ENCODE results near the gene SPIB.

Gene SPIB

GRCh38 chr19:50392759-50393158 is 26.0 kb upstream of the SPIB start:
- DNase-seq = no peak

- DNase-seq = no peak
These were observed 25.1 kb upstream of the SPIB start for GRCh38 chr19:50393589-50393988.

- no peak for DNase-seq
These were observed 24.7 kb upstream of the SPIB start for GRCh38 chr19:50394017-50394416.

GRCh38 chr19:50398675-50399367 is 19.9 kb upstream of the SPIB start:
- no peak for DNase-seq

GRCh38 chr19:50399368-50399745 is 19.4 kb upstream of the SPIB start:
- DNase-seq = no peak

- no peak for DNase-seq
These were observed 16.9 kb upstream of the SPIB start for GRCh38 chr19:50401605-50402450.

GRCh38 chr19:50402544-50403301 is 16.0 kb upstream of the SPIB start:
- no peak for DNase-seq

GRCh38 chr19:50406156-50406820 is 12.4 kb upstream of the SPIB start:
- no peak for DNase-seq

- no peak for DNase-seq
These were observed 11.9 kb upstream of the SPIB start for GRCh38 chr19:50406829-50407228.

GRCh38 chr19:50409347-50409746 is 9.4 kb upstream of the SPIB start:
- DNase-seq = no peak

GRCh38 chr19:50410109-50410508 is 8.6 kb upstream of the SPIB start:
- DNase-seq = no peak

GRCh38 chr19:50412419-50412818 is 6.3 kb upstream of the SPIB start:
- no peak for DNase-seq

GRCh38 chr19:50413096-50413495 is 5.6 kb upstream of the SPIB start:
- no peak for DNase-seq

GRCh38 chr19:50413531-50413930 is 5.2 kb upstream of the SPIB start:
- DNase-seq = no peak

GRCh38 chr19:50414864-50415660 is 3.7 kb upstream of the SPIB start:
- DNase-seq = no peak

- DNase-seq = no peak
These were observed 3.1 kb upstream of the SPIB start for GRCh38 chr19:50415661-50416033.

GRCh38 chr19:50416034-50416977 is 2.4 kb upstream of the SPIB start:
- DNase-seq = no peak

- peak; percentile 45 for DNase-seq
These were observed 1.3 kb upstream of the SPIB start for GRCh38 chr19:50417111-50418081.

GRCh38 chr19:50419022-50419579 is 363 bp downstream of the SPIB start:
- DNase-seq = no peak

All from NCI-H1105 treated with DMSO at 0.1 percent for 48 hours (cell line).